ENCODE measurements around the gene OSBP2.

OSBP2 gene

GRCh38 chr22:30932661-30933060, 238.0 kb downstream of the OSBP2 start:
- DNase-seq (ENCODE audit: low read depth, low spot score) = no peak

GRCh38 chr22:30933457-30933856, 238.8 kb downstream of the OSBP2 start:
- no peak for DNase-seq (ENCODE audit: low read depth, low spot score)

GRCh38 chr22:30934053-30934452, 239.4 kb downstream of the OSBP2 start:
- DNase-seq (ENCODE audit: low read depth, low spot score) = no peak

- no peak for DNase-seq (ENCODE audit: low read depth, low spot score)
Observed at GRCh38 chr22:30940685-30941362, 246.2 kb downstream of the OSBP2 start.

GRCh38 chr22:30941363-30941740, 246.7 kb downstream of the OSBP2 start:
- DNase-seq (ENCODE audit: low read depth, low spot score) = no peak

GRCh38 chr22:30943368-30943767, 248.7 kb downstream of the OSBP2 start:
- no peak for DNase-seq (ENCODE audit: low read depth, low spot score)

- no peak for DNase-seq (ENCODE audit: low read depth, low spot score)
Observed at GRCh38 chr22:30944986-30945385, 250.3 kb downstream of the OSBP2 start.

- DNase-seq (ENCODE audit: low read depth, low spot score) = no peak
Observed at GRCh38 chr22:30945653-30946052, 251.0 kb downstream of the OSBP2 start.

GRCh38 chr22:30946354-30946753, 251.7 kb downstream of the OSBP2 start:
- DNase-seq (ENCODE audit: low read depth, low spot score) = no peak

GRCh38 chr22:30947173-30947815, 252.6 kb downstream of the OSBP2 start:
- no peak for DNase-seq (ENCODE audit: low read depth, low spot score)

GRCh38 chr22:30947816-30948454, 253.3 kb downstream of the OSBP2 start:
- peak; percentile 15 for DNase-seq (ENCODE audit: low read depth, low spot score)

- DNase-seq (ENCODE audit: low read depth, low spot score) = no peak
Observed at GRCh38 chr22:30948930-30949342, 254.3 kb downstream of the OSBP2 start.

GRCh38 chr22:30949934-30950660, 255.4 kb downstream of the OSBP2 start:
- no peak for DNase-seq (ENCODE audit: low read depth, low spot score)

GRCh38 chr22:30953206-30953605, 258.5 kb downstream of the OSBP2 start:
- no peak for DNase-seq (ENCODE audit: low read depth, low spot score)

- DNase-seq (ENCODE audit: low read depth, low spot score) = no peak
Observed at GRCh38 chr22:30955153-30955552, 260.5 kb downstream of the OSBP2 start.

Data from smooth muscle cell of the brain vasculature (primary cell).